ENCODE measurements around the gene LTBP2. TPM values are rescaled to one million over a fixed set of nuclear protein-coding genes. Genes with fewer than 3 reads are reported as not detected.

Gene LTBP2
- total RNA-seq, 4 donors from 2014 or later = 81.3 to 240 (median 189) TPM

GRCh38 chr14:74622257-74622656, 10.2 kb upstream of the LTBP2 start:
- H3K27me3 ChIP-seq = no peaks in the 10 kb centered on the region
- no peak overlapping the region for H3K27ac ChIP-seq

GRCh38 chr14:74621556-74621955, 9.5 kb upstream of the LTBP2 start:
- intact Hi-C loops (cut with DNase I) = no loop called here
- no peak overlapping the region for H3K27ac ChIP-seq
- no peaks in the 10 kb centered on the region for H3K27me3 ChIP-seq
- DNase-seq = no peak
- no peak overlapping the region for H3K4me3 ChIP-seq (replicated peaks in 1 of 3)
- TF ChIP-seq CTCF (IDR thresholded peaks at IDR 0.05) = no peak
- no peak for TF ChIP-seq POLR2A (IDR thresholded peaks at IDR 0.05)
- no peaks in the 10 kb centered on the region for H3K36me3 ChIP-seq
- H3K4me1 ChIP-seq = peaks cover 5 to 35% of the 10 kb centered on the region in 2 donors
- no peaks in the 10 kb centered on the region for H3K9me3 ChIP-seq
- WGBS, 2 donors = 76 to 88% methylated on average over 6 of the region's 6 CpGs

More at GRCh38 chr14:74622257-74622656, 10.2 kb upstream of the LTBP2 start:
- TF ChIP-seq POLR2A (IDR thresholded peaks at IDR 0.05) (no peak), CTCF (IDR thresholded peaks at IDR 0.05) (no peak)
- H3K4me3 ChIP-seq (replicated peaks in 1 of 3) = no peak overlapping the region
- H3K36me3 ChIP-seq = no peaks in the 10 kb centered on the region
- no peaks in the 10 kb centered on the region for H3K9me3 ChIP-seq
- intact Hi-C loops (cut with DNase I) = no loop called here
- WGBS, 2 donors = 84 to 86% methylated on average over 5 of the region's 5 CpGs
- peaks cover 5 to 29% of the 10 kb centered on the region in 2 donors for H3K4me1 ChIP-seq
- DNase-seq = no peak

- 86 to 87% methylated on average over 3 of the region's 3 CpGs for WGBS, 2 donors
- Histone ChIP-seq H3K27me3 (no peaks in the 10 kb centered on the region), H3K36me3 (no peaks in the 10 kb centered on the region), H3K9me3 (no peaks in the 10 kb centered on the region), H3K27ac (no peak overlapping the region), H3K4me3 (replicated peaks in 1 of 3) (no peak overlapping the region), H3K4me1 (peaks cover 5 to 39% of the 10 kb centered on the region in 2 donors)
- intact Hi-C loops (cut with DNase I) = no loop called here
- no peak for DNase-seq
- TF ChIP-seq POLR2A (IDR thresholded peaks at IDR 0.05) (no peak), CTCF (IDR thresholded peaks at IDR 0.05) (no peak)
Observed at GRCh38 chr14:74620923-74621322, 8.9 kb upstream of the LTBP2 start.

- Histone ChIP-seq H3K27ac (peak overlapping the region in 1 of 3 donors; percentile 46), H3K4me1 (peaks cover 5 to 39% of the 10 kb centered on the region in 2 donors), H3K9me3 (no peaks in the 10 kb centered on the region), H3K36me3 (no peaks in the 10 kb centered on the region), H3K4me3 (replicated peaks in 1 of 3) (no peak overlapping the region), H3K27me3 (no peaks in the 10 kb centered on the region)
- DNase-seq = no peak
- no peak for TF ChIP-seq POLR2A (IDR thresholded peaks at IDR 0.05)
- WGBS, 2 donors = 18 to 32% methylated on average over 2 of the region's 2 CpGs
- intact Hi-C loops (cut with DNase I) = no loop called here
Observed at GRCh38 chr14:74620497-74620921, 8.5 kb upstream of the LTBP2 start.

GRCh38 chr14:74619672-74620131, 7.7 kb upstream of the LTBP2 start:
- Histone ChIP-seq H3K27me3 (no peaks in the 10 kb centered on the region), H3K9me3 (no peaks in the 10 kb centered on the region), H3K27ac (peak overlapping the region; percentile 8 to 46 (median 20)), H3K4me1 (peaks cover 5 to 44% of the 10 kb centered on the region in 2 donors), H3K4me3 (replicated peaks in 1 of 3) (no peak overlapping the region), H3K36me3 (no peaks in the 10 kb centered on the region)
- no peak for TF ChIP-seq POLR2A (IDR thresholded peaks at IDR 0.05)
- no peak for TF ChIP-seq CTCF (IDR thresholded peaks at IDR 0.05)
- intact Hi-C loops (cut with DNase I) = loop anchor here (5.0 to 10.0 kb wide), 3 partner anchors 85 to 257 kb away; no protein-coding TSS in a partner anchor
- DNase-seq = peak; percentile 56 to 60
- 36 to 38% methylated on average over 2 to 6 of the region's 6 CpGs for WGBS, 2 donors

Measured in thyroid gland (tissue), 4 donors.